Smooth muscle cell (in vitro differentiated cells): ENCODE measurements around the gene DBN1. TPM values are rescaled to one million over a fixed set of nuclear protein-coding genes. Genes with fewer than 3 reads are reported as not detected.
A peak's percentile ranks its signal among the peaks of the same experiment; 100 is the strongest.

Experiments used
- DNase-seq: peaks from one replicate; lab custom pipeline; 2025; ENCODE audit not compliant: unreplicated experiment; lab: John Stamatoyannopoulos, UW
- H2AFZ ChIP-seq: fragments of 200-600 bp; sonication (generic); 2 replicates; pipeline ENCODE4 v1.6.0; 2016; ENCODE audit warnings: antibody characterized with exemption, low read depth, mild to moderate bottlenecking
- H3F3A ChIP-seq: fragments of 200-600 bp; sonication (generic); 2 replicates; pipeline ENCODE4 v1.6.0; 2017; ENCODE audit warnings: antibody characterized with exemption, low read depth
- H3K27ac ChIP-seq: fragments of 200-600 bp; sonication (generic); 2 replicates; pipeline ENCODE4 v1.5.1; 2016; ENCODE audit warnings: low read depth, mild to moderate bottlenecking
- H3K27me3 ChIP-seq: fragments of 200-600 bp; sonication (generic); 2 replicates; pipeline ENCODE4 v1.6.1; 2016; ENCODE audit warnings: low read depth, mild to moderate bottlenecking
- H3K36me3 ChIP-seq: fragments of 200-600 bp; sonication (generic); 2 replicates; pipeline ENCODE4 v1.5.1; 2016; ENCODE audit warnings: low read depth
- H3K4me1 ChIP-seq: fragments of 200-600 bp; sonication (generic); 2 replicates; pipeline ENCODE4 v1.5.1; 2016; ENCODE audit warnings: low read depth
- H3K4me2 ChIP-seq: fragments of 200-600 bp; sonication (generic); 2 replicates; pipeline ENCODE4 v1.6.0; 2016; ENCODE audit warnings: mild to moderate bottlenecking
- H3K4me3 ChIP-seq: fragments of 200-600 bp; sonication (generic); 2 replicates; pipeline ENCODE4 v1.5.1; 2016; ENCODE audit warnings: mild to moderate bottlenecking
- H3K79me2 ChIP-seq: fragments of 200-600 bp; sonication (generic); 2 replicates; pipeline ENCODE4 v1.6.0; 2016; ENCODE audit warnings: low read depth, mild to moderate bottlenecking
- H3K9ac ChIP-seq: fragments of 200-600 bp; sonication (generic); 2 replicates; pipeline ENCODE4 v1.6.0; 2016; ENCODE audit warnings: low read depth
- H3K9me3 ChIP-seq: fragments of 200-600 bp; sonication (generic); replicated peaks from 2 replicates; pipeline ENCODE4 v1.5.1; 2016; ENCODE audit warnings: low read depth
- H4K20me1 ChIP-seq: fragments of 200-600 bp; sonication (generic); 2 replicates; pipeline ENCODE4 v1.6.0; 2016; ENCODE audit warnings: low read depth
- CTCF ChIP-seq: fragments of 200-600 bp; sonication (generic); IDR thresholded peaks from 2 replicates; pipeline ENCODE4 v1.5.1; 2017; ENCODE audit warnings: borderline replicate concordance, mild to moderate bottlenecking, antibody characterized with exemption; ENCODE audit not compliant: insufficient read depth, poor library complexity, severe bottlenecking
- WGBS: methylation state at CpG from one replicate; pipeline ENCODE4 v1.1.7; 2016; ENCODE audit warnings: low lambda C conversion rate; 5-methylcytosine and 5-hydroxymethylcytosine counted together
- polyA plus RNA-seq: library from polyadenylated mRNA; unstranded; fragments of >200 nt; fragmentation: Nextera tagmentation; extraction: Ambion mirVana; gene quantifications from 2 replicates; pipeline ENCODE4 v1.2.1, GENCODE V29; 2016
- total RNA-seq: library from RNA; depleted of rRNA; stranded (reverse); fragments of >200 nt; gene quantifications from 2 replicates; pipeline ENCODE4 v1.2.3, GENCODE V29; 2014

The DBN1 gene
- total and polyA plus RNA-seq, 2 experiments from 2014 or later: 116 to 202 TPM

- no peaks in the 10 kb centered on the region for H3K27me3 ChIP-seq
- no peaks in the 10 kb centered on the region for H3K79me2 ChIP-seq
- H3K27ac ChIP-seq: no peak overlapping the region
- H3K4me3 ChIP-seq: no peak overlapping the region
- DNase-seq: no peak
- no peaks in the 10 kb centered on the region for H3K36me3 ChIP-seq
- H3K9ac ChIP-seq: no peak overlapping the region
- TF ChIP-seq CTCF: no peak
- H3K4me1 ChIP-seq: peaks cover 11% of the 10 kb centered on the region
- H4K20me1 ChIP-seq: no peaks in the 10 kb centered on the region
- WGBS: 71% methylated on average over 9 of the region's 9 CpGs
- H3F3A ChIP-seq: peaks cover 4% of the 10 kb centered on the region
- no peak overlapping the region for H3K4me2 ChIP-seq
- H2AFZ ChIP-seq: no peak overlapping the region
- H3K9me3 ChIP-seq: no peaks in the 10 kb centered on the region
Measured at GRCh38 chr5:177501874-177502678, 28.6 kb upstream of the DBN1 start.

DNA sequence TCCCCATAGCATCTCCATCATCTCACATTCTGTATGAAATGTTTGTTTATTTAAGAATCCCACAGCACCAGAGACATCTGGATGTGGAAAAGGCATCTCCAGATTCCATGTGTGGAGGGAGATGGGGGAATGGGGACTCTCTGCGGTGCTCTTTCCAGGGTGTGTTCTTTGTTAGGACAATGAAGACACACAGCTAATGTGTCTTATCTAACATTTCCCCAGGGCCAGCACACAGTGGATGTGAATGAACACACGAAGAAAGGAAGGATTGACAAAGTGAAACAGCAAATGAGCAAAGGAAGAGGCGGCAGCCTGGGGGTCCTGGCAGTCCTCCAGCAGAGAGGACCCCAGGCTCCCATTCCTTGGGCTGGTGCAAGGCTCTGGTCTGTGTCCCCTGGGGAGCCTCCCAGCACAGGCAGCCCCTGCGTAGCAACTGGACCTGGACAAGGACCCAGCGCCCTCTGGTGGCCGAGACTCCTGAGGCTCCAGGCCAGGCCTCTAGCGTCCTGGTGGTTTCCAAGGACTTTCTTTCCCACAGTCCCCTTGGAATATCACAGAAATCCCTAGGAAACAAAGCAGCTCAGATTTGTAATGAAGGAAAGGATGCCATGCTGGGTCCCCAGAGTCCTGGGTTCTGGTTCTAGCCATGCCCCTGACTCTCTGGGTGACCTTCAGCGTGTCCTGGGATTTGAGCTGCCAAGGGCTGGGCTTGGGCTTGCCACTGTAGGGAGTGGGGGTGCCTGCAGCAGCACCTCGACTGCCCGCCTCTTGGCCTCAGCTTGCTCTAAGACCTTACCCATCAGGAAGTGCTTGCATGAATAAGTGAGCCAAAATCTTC, 27.5 kb upstream of the DBN1 start:
- 32% methylated on average over 10 of the region's 10 CpGs for WGBS
- peak; percentile 93 for TF ChIP-seq CTCF
- peaks cover 10% of the 10 kb centered on the region for H3F3A ChIP-seq

DNA sequence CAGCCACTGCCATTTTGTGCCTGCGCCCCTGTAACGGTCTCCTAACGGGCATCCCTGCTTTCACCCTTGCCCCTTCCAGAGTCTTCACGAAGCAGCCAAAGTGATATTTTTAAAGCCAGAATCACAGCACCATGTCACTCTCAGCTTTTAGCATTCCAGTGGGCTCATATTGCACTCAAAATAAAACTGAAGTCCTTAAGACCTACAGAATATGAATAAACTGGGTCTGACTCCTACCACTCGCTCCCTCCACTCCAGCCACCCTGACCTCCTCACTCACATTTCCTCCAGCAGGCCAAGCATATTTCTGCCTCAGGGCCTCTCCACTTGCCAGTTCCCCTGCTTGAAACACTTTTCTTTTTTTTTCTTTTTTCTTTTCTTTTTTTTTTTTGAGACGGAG, 26.4 kb upstream of the DBN1 start:
- 79% methylated on average over 6 of the region's 6 CpGs for WGBS
- H3K79me2 ChIP-seq: peaks cover 4% of the 10 kb centered on the region
- H3K27me3 ChIP-seq: no peaks in the 10 kb centered on the region
- no peak overlapping the region for H3K4me2 ChIP-seq
- H3K4me3 ChIP-seq: no peak overlapping the region
- no peak for TF ChIP-seq CTCF
- H3K9ac ChIP-seq: no peak overlapping the region
- DNase-seq: no peak
- no peaks in the 10 kb centered on the region for H3K9me3 ChIP-seq
- peaks cover 26% of the 10 kb centered on the region for H3K4me1 ChIP-seq
- H3K27ac ChIP-seq: peak overlapping the region; percentile 4
- no peaks in the 10 kb centered on the region for H4K20me1 ChIP-seq
- H3K36me3 ChIP-seq: no peaks in the 10 kb centered on the region
- H3F3A ChIP-seq: peaks cover 13% of the 10 kb centered on the region
- H2AFZ ChIP-seq: no peak overlapping the region

More for the DNA sequence above, 27.5 kb upstream of the DBN1 start:
- H3K36me3 ChIP-seq: no peaks in the 10 kb centered on the region
- no peaks in the 10 kb centered on the region for H3K27me3 ChIP-seq
- H3K79me2 ChIP-seq: peaks cover 4% of the 10 kb centered on the region
- no peaks in the 10 kb centered on the region for H4K20me1 ChIP-seq
- no peak overlapping the region for H3K9ac ChIP-seq
- H3K4me3 ChIP-seq: no peak overlapping the region
- H3K4me2 ChIP-seq: peak overlapping the region; percentile 59
- peak overlapping the region; percentile 4 for H3K27ac ChIP-seq
- H3K4me1 ChIP-seq: peaks cover 17% of the 10 kb centered on the region
- H2AFZ ChIP-seq: no peak overlapping the region
- H3K9me3 ChIP-seq: no peaks in the 10 kb centered on the region
- peak; percentile 84 for DNase-seq
